Heart right ventricle (tissue), 16 donors: Measurements from ENCODE around the gene PNLIPRP2. TPM values are rescaled to one million over a fixed set of nuclear protein-coding genes. Genes with fewer than 3 reads are reported as not detected.

Experiments used
- ATAC-seq, 8 donors: fragments of 200-7000 bp; cut with Tn5 transposase; one replicate each; pipeline ENCODE4 v1.9.1; 2020; ENCODE audit warnings: mild to moderate bottlenecking in 8 of 8, moderate library complexity in 8 of 8, moderate number of reproducible peaks in 1 of 8
- DNase-seq, 2 donors: peaks; one replicate each; pipeline ENCODE4 v3.0.0-alpha.2; 2020
- H3K27ac ChIP-seq, 10 donors: fragments of 200-600 bp; sonication (generic) in 2 of 10; one replicate each; pipeline versions ENCODE4 v1.5.0 to v1.8.0; 2020 to 2022; ENCODE audit warnings: mild to moderate bottlenecking in 3 of 10
- H3K27me3 ChIP-seq, 7 donors: fragments of 200-600 bp; one replicate each; pipeline ENCODE4 v1.8.0; 2021 to 2022; ENCODE audit warnings: mild to moderate bottlenecking in 2 of 7
- H3K36me3 ChIP-seq, 9 donors: fragments of 200-600 bp; sonication (generic) in 1 of 9; one replicate each; pipeline versions ENCODE4 v1.5.0 to v1.8.0; 2020 to 2022; ENCODE audit warnings: mild to moderate bottlenecking in 2 of 9
- H3K4me1 ChIP-seq, 9 donors: fragments of 200-600 bp; sonication (generic) in 1 of 9; one replicate each; pipeline versions ENCODE4 v1.5.0 to v1.8.0; 2020 to 2022; ENCODE audit warnings: mild to moderate bottlenecking in 4 of 9
- H3K4me3 ChIP-seq, 10 donors: fragments of 200-600 bp; sonication (generic) in 2 of 10; one replicate each; pipeline versions ENCODE4 v1.5.0 to v1.8.0; 2020 to 2022; ENCODE audit warnings: mild to moderate bottlenecking in 7 of 10, moderate library complexity in 2 of 10
- H3K9me3 ChIP-seq, 11 donors: fragments of 200-600 bp in 10 of 11; sonication (generic) in 2 of 11; one replicate each; pipeline versions ENCODE4 v1.5.0 to v1.8.0; 2013 to 2022; ENCODE audit warnings: mild to moderate bottlenecking in 2 of 11, control low read depth in 1 of 11, moderate library complexity in 1 of 11
- CTCF ChIP-seq, 9 donors: fragments of 200-600 bp; sonication (generic) in 2 of 9; IDR thresholded peaks; one replicate each; pipeline versions ENCODE4 v1.5.0 to v1.8.0; 2021 to 2022; ENCODE audit warnings: antibody characterized with exemption in 9 of 9, mild to moderate bottlenecking in 5 of 9, moderate library complexity in 1 of 9
- WGBS, 2 donors: extraction: QIAGEN DNeasy Blood & Tissue Kit; methylation state at CpG; one replicate each; pipeline ENCODE4 v1.1.7; 2013; ENCODE audit warnings: inconsistent platforms in 1 of 2; 5-methylcytosine and 5-hydroxymethylcytosine counted together
- intact Hi-C, 10 donors: fragments of 100-400 bp; cut with DNase I; formaldehyde crosslinking; loops; one replicate each; pipeline versions ENCODE4 v1.11.1 to v1.14.2; 2022
- polyA plus RNA-seq, 2 donors: library from polyadenylated mRNA; stranded (reverse); fragments of 200-250 nt; gene quantifications; one replicate each; pipeline ENCODE4 v1.2.3, GENCODE V29; 2013
- total RNA-seq, 10 donors: library from RNA; stranded (reverse); fragmentation: NEBNext Ultra II Directional in 3 of 10; extraction: Animal tissue kit (Norgen Biotek cat#: 25700) in 3 of 10; gene quantifications; one replicate each; pipeline versions ENCODE4 v1.2.1 to v1.2.4, GENCODE V29; 2021 to 2023
- donor health status: Arrhythmogenic right ventricular cardiomyopathy.
- donor health status: ischemic (EF 13 %, LVEDD 7.1; RV severe dilation, severe dysfunction).
- donor health status: healthy with polysubstance abuse.
- donor health status: DM: no; HTN: yes; CAD: no.
- donor health status: DM: no; HTN: no; CAD: no.
- donor health status: ischemic (EF 25% LVEDD 6.9; RV normal size, moderate dysfunction).
- donor health status: ischemic (EF 25% LVEDD 5.7; RV mildly dilated, moderate dysfunction).
- donor health status: healthy.
- donor health status: DM: yes; HTN: yes; CAD: no.
- donor health status: Ischemic cardiomyopathy.
- donor health status: ischemic (EF 35%, LVEDD 5.7; RV mildly dilated, moderate dysfunction).
- donor health status: nonischemic (EF 11% LVEDD 7.7; RV severe dilation, severe dysfunction).
- donor health status: DM: yes; HTN: yes; CAD: no.
- donor health status: PGD.
- donor health status: ischemic (EF 29% LVEDD 5.4; RV normal size, mild dysfunction).
- donor health status: nonischemic (EF 23%, LVEDD 6.1; RV moderate dilation, normal function).

The PNLIPRP2 gene
- total and polyA plus RNA-seq, 12 donors = 0.20 TPM; not detected in 11

- ATAC-seq = peak in 2 of 8 donors; percentile 19 to 24
- Histone ChIP-seq H3K27ac (peak overlapping the region in 7 of 10 donors; percentile 5 to 72 (median 58)), H3K36me3 (peaks cover 0 to 3% (median 0%) of the 10 kb centered on the region in 9 donors), H3K4me3 (no peak overlapping the region), H3K4me1 (peaks cover 14 to 67% (median 48%) of the 10 kb centered on the region in 9 donors), H3K27me3 (no peaks in the 10 kb centered on the region), H3K9me3 (no peaks in the 10 kb centered on the region)
- 63 to 65% methylated on average over 6 of the region's 6 CpGs for WGBS, 2 donors
- no peak for TF ChIP-seq CTCF (IDR thresholded peaks at IDR 0.05)
- DNase-seq = peak in 1 of 2 donors; percentile 29
- intact Hi-C loops = loop anchor here in 7 of 10 donors (2.0 to 10.0 kb wide), 5 partner anchors 46 to 81 kb away; partner anchors contain the start of gene HSPA12A (in 6 of the 7)
These were observed 70.9 kb downstream of the PNLIPRP2 start for GRCh38 chr10:116691635-116692034.

DNA sequence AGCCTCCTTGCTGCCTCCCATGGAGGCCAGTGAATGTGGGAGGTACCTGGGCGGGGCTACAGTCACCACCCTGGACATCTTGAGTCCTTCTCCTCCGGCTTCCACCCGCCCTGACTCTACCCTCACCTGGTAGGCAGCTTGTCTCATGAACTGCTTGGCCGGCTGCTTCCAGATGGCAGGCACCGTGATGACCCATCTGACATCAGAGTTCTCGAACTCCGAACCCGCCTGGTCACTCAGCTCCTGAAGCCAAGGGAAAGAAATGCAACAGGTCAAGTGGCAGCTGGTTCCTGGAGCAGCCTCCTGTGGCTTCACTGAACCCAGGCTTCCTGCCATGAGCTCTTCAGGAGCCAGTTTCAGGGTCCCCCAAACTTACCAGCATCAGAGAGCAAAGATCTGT lies 71.5 kb downstream of the PNLIPRP2 start:
- DNase-seq = no peak

GRCh38 chr10:116694243-116694926 lies 73.6 kb downstream of the PNLIPRP2 start:
- DNase-seq (no peak), ATAC-seq (no peak)
- WGBS, 2 donors = 67 to 71% methylated on average over 14 of the region's 14 CpGs
- intact Hi-C loops = loop anchor here in 5 of 10 donors (5.0 to 10.0 kb wide), 4 partner anchors 43 to 78 kb away; partner anchors contain the start of gene HSPA12A (in 3 of the 5)
- Histone ChIP-seq H3K9me3 (no peaks in the 10 kb centered on the region), H3K27me3 (no peaks in the 10 kb centered on the region), H3K4me1 (peaks cover 8 to 54% (median 25%) of the 10 kb centered on the region in 9 donors), H3K4me3 (no peak overlapping the region), H3K27ac (no peak overlapping the region), H3K36me3 (peaks cover 0 to 11% (median 0%) of the 10 kb centered on the region in 9 donors)
- TF ChIP-seq CTCF (IDR thresholded peaks at IDR 0.05) = no peak

More for the DNA sequence above, 71.5 kb downstream of the PNLIPRP2 start:
- WGBS, 2 donors = 91 to 94% methylated on average over 8 of the region's 8 CpGs
- Histone ChIP-seq H3K4me1 (peaks cover 14 to 64% (median 46%) of the 10 kb centered on the region in 9 donors), H3K27me3 (no peaks in the 10 kb centered on the region), H3K27ac (peak overlapping the region in 7 of 10 donors; percentile 5 to 72 (median 58)), H3K36me3 (peaks cover 0 to 2% (median 0%) of the 10 kb centered on the region in 9 donors), H3K9me3 (no peaks in the 10 kb centered on the region), H3K4me3 (no peak overlapping the region)
- ATAC-seq = no peak
- TF ChIP-seq CTCF (IDR thresholded peaks at IDR 0.05) = no peak
- intact Hi-C loops = loop anchor here in 5 of 10 donors (5.0 to 10.0 kb wide), 4 partner anchors 45 to 80 kb away; partner anchors contain the start of gene HSPA12A (in 3 of the 5)

Other genes with a start within 250 kb of the PNLIPRP2 start
- not detected for gene PNLIPRP3, start 193.1 kb upstream of the PNLIPRP2 start, total RNA-seq
- not detected for gene PNLIPRP3, start 193.1 kb upstream of the PNLIPRP2 start, polyA plus RNA-seq
- gene PNLIP, start 75.0 kb upstream of the PNLIPRP2 start, total RNA-seq = 1 to 10 TPM in 7 of 10 donors, not detected in 3; 1.5 to 2.1 (median 2.0) TPM
- gene PNLIP, start 75.0 kb upstream of the PNLIPRP2 start, polyA plus RNA-seq = under 1 TPM in 1 of 2 donors, not detected in 1; 0.10 TPM
- gene PNLIPRP1, start 30.0 kb upstream of the PNLIPRP2 start, total RNA-seq = 1 to 10 TPM in 1 of 10 donors, under 1 TPM in 6, not detected in 3; 0.31 to 1.2 (median 0.69) TPM
- under 1 TPM in 1 of 2 donors, not detected in 1; 0.16 TPM for gene PNLIPRP1, start 30.0 kb upstream of the PNLIPRP2 start, polyA plus RNA-seq
- gene HSPA12A, start 121.6 kb downstream of the PNLIPRP2 start, total RNA-seq = 10 to 100 TPM in 6 of 10 donors, 1 to 10 TPM in 4; 9.1 to 18.1 (median 10.7) TPM
- gene HSPA12A, start 121.6 kb downstream of the PNLIPRP2 start, polyA plus RNA-seq = 1 to 10 TPM; 5.1 to 7.2 TPM
- gene ENO4, start 228.5 kb downstream of the PNLIPRP2 start, total RNA-seq = under 1 TPM in 3 of 10 donors, not detected in 7; 0.11 to 0.19 (median 0.13) TPM
- gene ENO4, start 228.5 kb downstream of the PNLIPRP2 start, polyA plus RNA-seq = not detected